GM19240 (cell line): ENCODE data around the gene HNRNPA0.

Source experiments
- DNase-seq: peaks from one replicate; pipeline ENCODE4 v3.0.0; 2011; ENCODE audit warnings: low spot score; ENCODE audit not compliant: insufficient read length

The HNRNPA0 gene

DNA sequence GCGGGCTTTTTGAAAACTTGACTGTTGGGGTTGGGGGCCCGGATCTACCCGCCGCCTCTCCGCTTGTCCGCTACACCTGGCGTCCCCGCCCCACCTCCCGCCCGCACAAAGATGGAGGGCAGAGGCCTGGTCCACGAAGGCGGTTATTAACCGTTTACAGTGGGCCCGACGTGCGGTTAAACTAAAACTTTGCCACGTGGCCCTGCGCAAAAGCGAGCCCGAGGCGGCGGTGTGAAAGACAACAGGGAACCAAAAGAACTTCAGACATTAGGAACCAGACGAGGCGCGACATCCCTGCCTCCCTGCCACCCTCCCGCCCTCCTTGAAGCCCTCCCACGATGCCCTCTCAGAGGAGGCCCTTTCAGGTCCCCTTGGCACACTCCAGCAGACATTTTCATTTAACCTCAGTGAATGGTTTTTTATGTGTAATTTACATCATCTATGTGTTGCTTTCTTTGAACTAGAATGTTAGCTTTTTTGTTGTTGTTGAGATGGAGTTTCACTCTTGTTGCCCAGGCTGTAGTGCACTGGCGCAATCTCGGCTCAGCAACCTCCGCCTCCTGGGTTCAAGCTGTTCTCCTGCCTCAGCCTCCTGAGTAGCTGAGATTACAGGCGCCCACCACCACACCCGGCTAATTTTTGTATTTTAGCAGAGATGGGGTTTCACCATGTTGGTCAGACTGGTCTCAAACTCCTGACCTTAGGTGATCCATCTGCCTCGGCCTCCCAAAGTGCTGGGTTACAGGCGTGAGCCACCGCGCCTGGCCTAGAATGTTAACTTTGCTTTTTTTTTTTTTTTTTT, 999 bp upstream of the HNRNPA0 start:
- DNase-seq, result no peak

DNA sequence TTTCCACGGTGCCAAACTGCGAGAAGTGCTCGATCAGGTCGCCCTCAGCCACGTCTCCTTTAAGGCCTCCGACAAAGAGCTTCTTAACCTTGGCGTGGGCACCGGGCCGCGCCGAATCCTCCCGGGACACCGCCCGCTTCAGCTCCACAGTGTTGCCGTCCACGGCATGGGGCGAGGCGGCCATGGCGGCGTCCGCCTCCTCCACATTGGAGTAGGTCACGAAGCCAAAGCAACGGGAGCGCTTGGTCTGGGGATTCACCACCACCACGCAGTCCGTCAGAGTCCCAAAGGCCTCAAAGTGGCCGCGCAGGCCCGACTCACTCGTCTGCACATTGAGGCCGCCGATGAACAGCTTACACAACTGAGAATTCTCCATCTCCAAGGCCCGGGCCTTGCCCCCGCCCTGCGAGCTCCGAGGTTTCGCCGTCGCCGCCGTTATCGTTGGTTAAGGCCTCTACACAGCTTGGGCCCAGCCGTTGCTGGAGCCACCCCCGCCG, 424 bp downstream of the HNRNPA0 start:
- DNase-seq, result no peak

DNA sequence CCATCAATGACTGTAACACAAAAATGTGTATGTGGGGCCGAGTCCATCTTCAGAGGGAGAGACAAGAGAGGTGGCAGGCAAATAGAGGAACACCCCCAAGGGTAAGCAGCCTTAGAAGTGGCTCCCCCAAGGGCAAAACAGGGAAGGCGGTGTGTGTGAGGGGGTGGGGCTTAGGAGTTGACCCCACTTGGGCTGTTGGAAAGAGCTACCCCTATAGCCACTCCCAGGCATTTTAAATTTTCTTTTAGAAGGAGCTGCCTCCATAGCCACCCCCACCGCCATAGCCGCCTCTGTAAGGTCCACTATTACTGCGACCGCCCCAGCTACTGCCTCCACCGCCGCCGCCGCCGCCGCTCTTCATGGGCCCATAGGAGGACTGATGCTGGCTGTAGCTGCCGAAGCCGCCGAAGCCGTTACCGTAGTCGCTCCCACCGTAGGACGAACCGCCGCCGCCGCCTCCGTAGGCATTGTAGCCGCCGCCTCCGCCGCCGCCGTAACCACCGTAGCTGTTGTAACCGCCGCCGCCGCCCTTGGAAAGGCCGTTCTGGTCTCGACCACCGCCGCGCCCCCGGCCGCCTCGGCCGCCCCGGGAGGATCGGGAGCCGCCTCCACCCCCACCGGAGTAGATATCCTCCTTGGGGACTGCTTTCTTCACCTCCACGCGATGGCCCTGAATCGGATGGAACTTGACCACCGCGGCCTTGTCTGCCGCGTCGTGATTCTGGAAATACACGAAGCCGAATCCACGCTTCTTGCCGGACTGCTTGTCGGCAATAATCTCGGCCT, 1.1 kb downstream of the HNRNPA0 start:
- no peak for DNase-seq

- DNase-seq, result no peak
Observed at GRCh38 chr5:137751869-137752491, 2.2 kb downstream of the HNRNPA0 start.

DNA sequence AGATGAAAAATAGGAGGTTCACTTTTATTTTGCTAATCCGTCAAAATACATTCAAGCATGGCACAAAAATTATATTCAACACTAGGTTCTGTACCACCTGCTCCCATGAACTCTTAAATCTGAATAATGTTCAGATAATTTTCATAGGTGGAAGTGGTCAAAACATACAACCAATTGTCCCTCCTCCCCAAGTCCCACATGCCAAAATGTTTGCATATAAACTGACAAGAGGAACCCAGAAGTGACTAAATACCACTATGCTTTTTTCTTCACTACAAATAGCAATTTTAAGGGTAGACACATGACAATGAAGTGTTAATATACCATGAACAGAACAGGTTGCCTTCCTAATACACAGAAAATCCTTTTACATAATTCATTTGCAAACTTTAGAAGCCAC, 3.7 kb downstream of the HNRNPA0 start:
- DNase-seq, result no peak

- DNase-seq, result no peak
Observed at GRCh38 chr5:137747848-137748247, 6.3 kb downstream of the HNRNPA0 start.

DNA sequence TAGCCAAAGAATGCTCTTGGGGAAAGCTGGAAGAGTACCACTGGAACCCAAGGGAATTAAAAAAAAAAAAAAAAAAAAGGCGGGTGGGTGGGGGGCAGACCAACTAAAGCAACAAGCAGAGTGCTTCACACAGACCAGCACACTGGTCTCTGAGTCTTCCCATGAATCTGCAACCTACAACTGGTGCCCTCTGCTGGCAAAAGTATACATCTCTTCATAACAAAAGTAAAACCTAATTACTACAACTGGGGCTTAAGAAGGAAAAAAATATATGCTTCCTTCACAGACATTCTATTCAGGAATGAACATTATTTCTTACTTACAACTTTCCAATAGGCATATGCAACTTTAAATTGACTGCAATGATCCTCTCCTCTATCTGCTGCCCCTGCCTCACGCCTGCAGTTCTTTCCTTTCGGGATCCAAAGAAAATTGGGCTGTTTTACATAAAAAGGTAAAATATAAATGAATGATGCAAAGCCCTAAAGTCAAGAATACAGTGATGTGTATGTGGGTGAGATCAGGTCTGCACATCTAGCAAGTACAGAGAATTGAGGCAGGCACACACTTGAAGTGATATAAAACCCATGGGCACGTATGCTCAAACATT, 11.0 kb downstream of the HNRNPA0 start:
- no peak for DNase-seq

- no peak for DNase-seq
Observed at GRCh38 chr5:137741718-137742117, 12.4 kb downstream of the HNRNPA0 start.

DNA sequence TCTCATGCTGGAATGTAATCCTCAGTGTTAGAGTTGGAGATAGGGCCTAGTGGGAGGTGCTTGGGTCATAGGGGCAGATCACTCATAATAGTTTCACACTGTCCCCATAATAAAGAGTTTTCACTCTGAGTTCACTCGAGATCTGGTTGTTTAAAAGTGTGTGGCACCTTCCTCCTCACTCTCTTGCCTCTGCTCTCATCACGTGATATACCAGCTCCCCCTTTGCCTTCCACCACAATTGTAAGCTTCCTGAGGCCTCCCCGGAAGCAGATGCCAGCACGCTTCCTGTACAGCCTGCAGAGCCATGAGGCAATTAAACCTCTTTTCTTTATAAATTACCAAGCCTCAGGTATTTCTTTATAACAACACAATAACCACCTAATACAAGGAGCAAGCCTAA, 14.4 kb downstream of the HNRNPA0 start:
- no peak for DNase-seq

GRCh38 chr5:137738947-137739346, 15.2 kb downstream of the HNRNPA0 start:
- DNase-seq, result no peak

DNA sequence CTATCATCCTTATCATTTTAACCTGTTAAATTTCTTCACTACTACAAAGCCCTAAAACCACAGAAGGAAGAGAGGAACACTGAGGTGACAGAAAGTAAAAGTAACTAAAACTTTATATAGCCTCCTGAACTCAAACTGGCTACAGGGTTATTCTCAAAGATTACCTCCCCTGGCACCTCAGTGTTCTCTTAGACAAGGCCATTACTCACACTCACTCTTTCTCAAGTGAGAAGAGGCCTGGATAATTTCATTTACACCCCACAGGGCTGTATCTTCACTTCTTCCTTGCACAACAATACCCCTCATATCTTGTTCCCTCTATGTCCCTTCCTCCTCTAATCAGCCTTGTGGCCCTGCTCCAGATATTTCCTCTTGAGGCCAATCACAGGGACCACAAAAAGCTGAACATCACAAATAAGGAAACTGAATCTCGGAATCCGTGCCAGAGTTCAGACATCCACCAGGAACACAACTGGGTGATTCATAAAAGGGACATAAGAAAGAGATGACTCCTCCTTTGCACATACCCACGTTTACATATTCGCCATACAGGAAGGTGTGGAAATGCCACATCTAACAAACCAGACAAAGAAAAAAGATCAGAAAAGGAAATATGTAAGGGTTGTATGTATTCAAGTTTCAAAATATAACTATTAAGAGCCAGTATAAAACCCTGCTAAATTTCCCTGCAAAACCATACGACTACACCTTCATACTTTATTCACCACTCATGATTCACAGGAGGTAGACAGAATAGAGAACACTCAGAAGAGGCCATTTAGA, 16.6 kb downstream of the HNRNPA0 start:
- no peak for DNase-seq

- DNase-seq, result no peak
Observed at GRCh38 chr5:137736496-137736895, 17.7 kb downstream of the HNRNPA0 start.

GRCh38 chr5:137735555-137736284, 18.4 kb downstream of the HNRNPA0 start, which contains the start of gene KLHL3:
TSS of gene KLHL3 (minus strand) at chr5:137736089. CDS start at chr5:137735646, 443 bp downstream.
- DNase-seq, result peak; percentile 19

DNA sequence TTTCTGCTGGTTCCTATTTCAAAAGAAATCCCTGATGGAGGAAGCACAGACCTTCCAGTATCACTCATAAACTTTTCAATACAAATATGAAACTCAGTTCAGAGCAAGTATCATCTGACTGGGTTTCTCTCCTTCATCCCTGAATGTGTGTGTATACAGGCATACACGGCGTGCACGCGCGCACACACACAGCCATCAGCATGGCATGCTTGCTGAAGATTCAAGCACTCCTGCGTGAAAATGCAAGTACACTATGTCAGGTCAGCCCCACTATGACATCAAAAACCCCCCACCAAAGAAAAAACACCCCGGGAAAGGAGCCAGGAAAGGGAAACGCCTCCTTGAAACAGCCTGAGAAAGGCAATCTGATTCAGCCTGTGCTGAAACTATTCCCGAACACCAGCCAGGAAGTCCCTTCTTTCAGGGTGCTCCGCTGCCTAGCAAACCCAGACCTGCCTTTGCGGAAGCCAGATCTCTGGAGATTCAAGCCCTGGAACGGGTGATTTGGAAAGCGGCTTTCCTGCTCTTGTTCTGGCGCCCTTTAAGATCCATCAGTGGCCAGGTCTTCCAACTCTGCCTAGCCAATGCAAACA, 19.1 kb downstream of the HNRNPA0 start:
- DNase-seq, result no peak

GRCh38 chr5:137734331-137734730, 19.8 kb downstream of the HNRNPA0 start:
- no peak for DNase-seq

GRCh38 chr5:137733922-137734321, 20.2 kb downstream of the HNRNPA0 start:
- no peak for DNase-seq

- DNase-seq, result no peak
Observed at GRCh38 chr5:137733006-137733405, 21.2 kb downstream of the HNRNPA0 start.

- no peak for DNase-seq
Observed at GRCh38 chr5:137731176-137731575, 23.0 kb downstream of the HNRNPA0 start.

DNA sequence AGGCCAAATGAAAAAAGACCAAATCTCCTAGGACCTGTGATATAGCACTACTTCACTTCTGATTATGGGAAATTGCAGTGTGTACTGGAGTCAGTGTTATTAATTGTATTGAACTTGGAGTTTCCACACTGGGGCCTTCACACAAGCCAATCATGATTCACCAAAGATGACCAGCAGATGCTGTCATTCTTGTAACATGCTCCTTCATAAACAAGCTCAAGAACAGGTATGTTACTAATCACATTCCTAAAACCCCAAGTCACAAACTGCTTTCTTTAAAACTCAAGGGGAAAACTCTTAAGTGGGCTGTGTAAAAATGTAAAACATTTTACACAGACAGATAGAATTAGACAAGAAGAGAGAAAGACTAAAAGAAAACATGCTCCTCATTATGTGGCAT, 23.8 kb downstream of the HNRNPA0 start:
- DNase-seq, result no peak

- DNase-seq, result no peak
Observed at GRCh38 chr5:137728048-137728447, 26.1 kb downstream of the HNRNPA0 start.
